ENCODE data around the gene HOXD11.

The HOXD11 gene

GRCh38 chr2:176109192-176109901, 2.3 kb downstream of the HOXD11 start:
- no peak for DNase-seq

GRCh38 chr2:176109946-176110345, 2.9 kb downstream of the HOXD11 start:
- no peak for DNase-seq

- no peak for DNase-seq
Observed at GRCh38 chr2:176110415-176111308, 3.6 kb downstream of the HOXD11 start.

GRCh38 chr2:176111309-176111663, 4.2 kb downstream of the HOXD11 start:
- no peak for DNase-seq

GRCh38 chr2:176111846-176112374, 4.8 kb downstream of the HOXD11 start:
- DNase-seq = no peak

- no peak for DNase-seq
Observed at GRCh38 chr2:176112375-176113302, 5.6 kb downstream of the HOXD11 start.

- DNase-seq = no peak
Observed at GRCh38 chr2:176114120-176114929, 7.2 kb downstream of the HOXD11 start.

GRCh38 chr2:176114930-176115625, 8.0 kb downstream of the HOXD11 start:
- no peak for DNase-seq

GRCh38 chr2:176115883-176116813, 9.1 kb downstream of the HOXD11 start, which contains the start of gene HOXD10:
HOXD10 (plus strand) TSS chr2:176116778; CDS start chr2:176116834, 56 bp downstream.
- DNase-seq = no peak

GRCh38 chr2:176117162-176117822, 10.2 kb downstream of the HOXD11 start:
- no peak for DNase-seq

GRCh38 chr2:176117823-176118371, 10.8 kb downstream of the HOXD11 start:
- DNase-seq = no peak

- DNase-seq = no peak
Observed at GRCh38 chr2:176118601-176119339, 11.7 kb downstream of the HOXD11 start.

GRCh38 chr2:176120364-176121189, 13.5 kb downstream of the HOXD11 start:
- DNase-seq = no peak

- DNase-seq = no peak
Observed at GRCh38 chr2:176121190-176122051, 14.3 kb downstream of the HOXD11 start.

- DNase-seq = no peak
Observed at GRCh38 chr2:176122052-176122682, 15.1 kb downstream of the HOXD11 start.
